ENCODE measurements around the gene LRRFIP2.

LRRFIP2 gene

DNA sequence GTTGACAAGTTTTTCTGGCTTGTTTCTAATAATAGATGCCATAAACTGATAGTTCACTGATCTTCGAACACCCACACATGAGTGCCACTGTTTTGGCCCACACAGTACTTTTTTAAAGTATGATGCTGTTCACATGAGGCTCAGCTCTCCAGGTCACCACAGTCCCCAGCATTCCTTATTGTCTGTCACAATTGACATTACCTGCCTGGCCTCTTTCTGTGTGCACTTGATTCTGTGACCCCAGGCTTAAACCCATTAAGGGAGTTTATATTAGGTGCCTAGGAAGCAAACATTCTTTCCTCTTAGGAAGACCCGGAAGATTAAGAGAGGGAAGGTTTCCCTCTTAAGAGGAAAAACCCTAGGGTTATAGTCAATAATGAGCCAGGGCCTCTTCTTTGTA lies 24.2 kb upstream of the LRRFIP2 start:
- ChIA-PET CTCF (no interaction called here), POLR2A (no interaction called here)
- TF ChIP-seq ELF4 (IDR thresholded peaks at IDR 0.05) = no peak
- TF ChIP-seq LEF1 (IDR thresholded peaks at IDR 0.05; ENCODE audit: borderline replicate concordance) = no peak
- TF ChIP-seq HDGF (IDR thresholded peaks at IDR 0.05; ENCODE audit: borderline replicate concordance) = no peak
- TF ChIP-seq FOXA1 (IDR thresholded peaks at IDR 0.05) = no peak
- TF ChIP-seq FOXK2 (IDR thresholded peaks at IDR 0.05) = no peak
- no peak for TF ChIP-seq CTBP1 (IDR thresholded peaks at IDR 0.05; ENCODE audit: borderline replicate concordance)
- TF ChIP-seq SP1 (IDR thresholded peaks at IDR 0.05) = no peak
- TF ChIP-seq ZNF384 (IDR thresholded peaks at IDR 0.05) = no peak
- TF ChIP-seq ARNT (IDR thresholded peaks at IDR 0.05) = no peak
- no peak for TF ChIP-seq SUZ12 (IDR thresholded peaks at IDR 0.05)
- no peak for TF ChIP-seq L3MBTL2 (conservative IDR thresholded peaks at IDR 0.05)
- TF ChIP-seq BHLHE40 (IDR thresholded peaks at IDR 0.05; ENCODE audit: borderline replicate concordance) = no peak
- DNase-seq (ENCODE audit: extremely low spot score) = no peak

DNA sequence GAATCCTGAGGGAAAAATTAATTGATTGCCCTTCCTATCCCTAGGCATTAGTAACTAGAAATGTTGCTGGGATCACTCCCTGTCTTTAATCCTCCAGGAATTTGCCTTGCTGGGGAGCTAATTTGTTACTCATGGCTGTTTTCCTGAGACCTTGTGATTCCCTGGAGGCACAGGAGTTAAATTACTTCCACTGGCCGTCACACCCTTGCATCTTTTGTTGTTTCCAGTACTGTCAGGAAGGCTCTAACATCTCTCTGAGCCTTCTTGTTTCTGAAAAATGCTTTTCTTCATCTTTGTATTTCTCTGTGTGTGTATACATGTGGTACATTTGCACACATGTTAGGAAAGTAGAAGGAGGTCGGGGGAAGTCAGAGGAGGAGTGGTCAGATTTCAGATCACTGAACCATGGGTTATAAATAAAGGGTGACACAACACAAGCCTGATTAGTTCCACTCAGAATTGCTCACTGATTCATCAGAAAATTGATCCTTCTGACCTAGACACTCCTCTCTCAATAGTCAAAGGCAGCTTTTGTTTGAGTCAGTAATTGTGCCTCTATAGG lies 23.5 kb upstream of the LRRFIP2 start:
- ChIA-PET CTCF (no interaction called here), POLR2A (no interaction called here)
- no peak for TF ChIP-seq ZNF384 (IDR thresholded peaks at IDR 0.05)
- no peak for TF ChIP-seq ELF4 (IDR thresholded peaks at IDR 0.05)
- no peak for TF ChIP-seq HDGF (IDR thresholded peaks at IDR 0.05; ENCODE audit: borderline replicate concordance)
- TF ChIP-seq LEF1 (IDR thresholded peaks at IDR 0.05; ENCODE audit: borderline replicate concordance) = no peak
- TF ChIP-seq NFRKB (IDR thresholded peaks at IDR 0.05) = no peak
- TF ChIP-seq L3MBTL2 (conservative IDR thresholded peaks at IDR 0.05) = no peak
- TF ChIP-seq SP1 (IDR thresholded peaks at IDR 0.05) = no peak
- TF ChIP-seq FOXM1 (IDR thresholded peaks at IDR 0.05; ENCODE audit: borderline replicate concordance) = no peak
- TF ChIP-seq, protein P1, sequence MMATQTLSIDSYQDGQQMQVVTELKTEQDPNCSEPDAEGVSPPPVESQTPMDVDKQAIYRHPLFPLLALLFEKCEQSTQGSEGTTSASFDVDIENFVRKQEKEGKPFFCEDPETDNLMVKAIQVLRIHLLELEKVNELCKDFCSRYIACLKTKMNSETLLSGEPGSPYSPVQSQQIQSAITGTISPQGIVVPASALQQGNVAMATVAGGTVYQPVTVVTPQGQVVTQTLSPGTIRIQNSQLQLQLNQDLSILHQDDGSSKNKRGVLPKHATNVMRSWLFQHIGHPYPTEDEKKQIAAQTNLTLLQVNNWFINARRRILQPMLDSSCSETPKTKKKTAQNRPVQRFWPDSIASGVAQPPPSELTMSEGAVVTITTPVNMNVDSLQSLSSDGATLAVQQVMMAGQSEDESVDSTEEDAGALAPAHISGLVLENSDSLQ (IDR thresholded peaks at IDR 0.05) = no peak
- no peak for TF ChIP-seq BHLHE40 (IDR thresholded peaks at IDR 0.05; ENCODE audit: borderline replicate concordance)
- no peak for TF ChIP-seq ARNT (IDR thresholded peaks at IDR 0.05)
- no peak for TF ChIP-seq FOXA1 (IDR thresholded peaks at IDR 0.05)
- DNase-seq (ENCODE audit: extremely low spot score) = no peak

DNA sequence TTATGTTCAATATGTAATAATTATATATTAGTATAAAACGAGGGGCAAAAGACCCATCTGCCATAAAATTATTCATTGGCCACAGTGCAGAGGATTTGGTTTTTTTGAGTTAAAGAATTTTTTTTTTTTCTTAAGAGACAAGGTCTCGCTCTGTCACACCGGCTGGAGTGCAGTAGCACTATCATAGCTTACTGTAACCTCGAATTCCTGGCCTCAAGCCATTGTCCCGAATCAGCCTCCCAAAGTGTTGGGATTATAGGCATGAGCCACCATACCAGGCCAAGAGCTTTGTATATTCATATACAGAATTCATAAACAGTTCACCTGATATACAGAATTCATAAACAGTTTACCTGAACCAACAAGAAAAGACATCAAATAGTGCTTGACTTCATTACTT lies 20.2 kb upstream of the LRRFIP2 start:
- TF ChIP-seq HDGF (IDR thresholded peaks at IDR 0.05; ENCODE audit: borderline replicate concordance) = no peak
- no peak for TF ChIP-seq SUZ12 (IDR thresholded peaks at IDR 0.05)
- TF ChIP-seq, protein P1 (IDR thresholded peaks at IDR 0.05) = no peak
- no peak for TF ChIP-seq FOXA1 (IDR thresholded peaks at IDR 0.05)
- no peak for TF ChIP-seq SP1 (IDR thresholded peaks at IDR 0.05)
- no peak for TF ChIP-seq TARDBP (IDR thresholded peaks at IDR 0.05)
- TF ChIP-seq ARNT (IDR thresholded peaks at IDR 0.05) = no peak
- no peak for TF ChIP-seq L3MBTL2 (conservative IDR thresholded peaks at IDR 0.05)
- no peak for TF ChIP-seq CTBP1 (IDR thresholded peaks at IDR 0.05; ENCODE audit: borderline replicate concordance)
- TF ChIP-seq LEF1 (IDR thresholded peaks at IDR 0.05; ENCODE audit: borderline replicate concordance) = no peak
- TF ChIP-seq FOXM1 (IDR thresholded peaks at IDR 0.05; ENCODE audit: borderline replicate concordance) = no peak
- TF ChIP-seq NFRKB (IDR thresholded peaks at IDR 0.05) = no peak
- TF ChIP-seq FOXK2 (IDR thresholded peaks at IDR 0.05) = no peak
- TF ChIP-seq ELF4 (IDR thresholded peaks at IDR 0.05) = no peak
- no peak for TF ChIP-seq BHLHE40 (IDR thresholded peaks at IDR 0.05; ENCODE audit: borderline replicate concordance)
- TF ChIP-seq ZNF384 (IDR thresholded peaks at IDR 0.05) = no peak
- DNase-seq (ENCODE audit: extremely low spot score) = no peak
- ChIA-PET POLR2A (no interaction called here), CTCF (no interaction called here)

DNA sequence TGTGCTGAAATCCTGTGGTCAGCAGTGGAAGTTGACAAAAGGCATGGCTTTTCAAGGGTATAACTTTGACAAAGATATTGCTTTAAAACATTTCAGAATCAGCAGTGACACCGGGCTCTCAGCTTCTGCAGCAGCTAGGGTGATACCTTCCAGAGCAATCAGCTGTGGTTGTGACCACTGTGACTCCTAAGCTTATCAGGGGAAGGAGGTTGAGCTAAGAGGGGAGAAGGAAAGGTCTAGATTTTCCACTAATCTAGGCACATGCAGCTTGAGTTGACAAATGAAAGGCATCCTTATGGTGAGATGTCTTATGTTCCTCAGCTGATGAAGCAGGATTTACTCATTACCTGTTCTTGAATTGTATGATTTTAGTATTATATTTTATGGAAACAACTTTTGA lies 16.3 kb upstream of the LRRFIP2 start:
- POLR2A ChIA-PET = no interaction called here
- TF ChIP-seq NFRKB (IDR thresholded peaks at IDR 0.05) = no peak
- TF ChIP-seq, protein P1 (IDR thresholded peaks at IDR 0.05) = no peak
- TF ChIP-seq SUZ12 (IDR thresholded peaks at IDR 0.05) = no peak
- no peak for TF ChIP-seq BHLHE40 (IDR thresholded peaks at IDR 0.05; ENCODE audit: borderline replicate concordance)
- no peak for TF ChIP-seq SP1 (IDR thresholded peaks at IDR 0.05)
- TF ChIP-seq HDGF (IDR thresholded peaks at IDR 0.05; ENCODE audit: borderline replicate concordance) = no peak
- no peak for TF ChIP-seq LEF1 (IDR thresholded peaks at IDR 0.05; ENCODE audit: borderline replicate concordance)
- TF ChIP-seq CTBP1 (IDR thresholded peaks at IDR 0.05; ENCODE audit: borderline replicate concordance) = no peak
- TF ChIP-seq L3MBTL2 (conservative IDR thresholded peaks at IDR 0.05) = no peak
- no peak for TF ChIP-seq FOXK2 (IDR thresholded peaks at IDR 0.05)
- no peak for DNase-seq (ENCODE audit: extremely low spot score)
- CTCF ChIA-PET = no interaction called here

DNA sequence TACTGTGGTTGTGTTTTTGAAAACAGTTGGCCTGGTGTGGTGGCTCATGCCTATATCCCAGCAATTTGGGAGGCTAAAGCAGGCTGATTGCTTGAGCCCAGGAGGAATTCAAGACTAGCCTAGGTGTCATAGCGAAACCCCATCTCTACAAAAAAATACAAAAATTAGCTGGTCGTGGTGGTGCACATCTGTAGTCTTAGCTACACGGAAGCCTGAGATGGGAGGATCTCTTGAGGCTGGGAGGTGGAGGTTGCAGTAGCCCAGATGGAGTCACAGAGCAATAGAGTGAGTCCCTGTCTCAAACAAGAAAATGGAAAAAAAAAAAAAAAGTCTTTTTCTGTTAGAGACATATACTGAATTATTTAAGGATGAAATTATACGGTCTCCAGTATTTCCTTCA lies 14.7 kb upstream of the LRRFIP2 start:
- ChIA-PET CTCF (no interaction called here), POLR2A (no interaction called here)
- TF ChIP-seq ELF4 (IDR thresholded peaks at IDR 0.05) (no peak), ARNT (IDR thresholded peaks at IDR 0.05) (no peak), LEF1 (IDR thresholded peaks at IDR 0.05; ENCODE audit: borderline replicate concordance) (no peak), FOXK2 (IDR thresholded peaks at IDR 0.05) (no peak), NFRKB (IDR thresholded peaks at IDR 0.05) (no peak), L3MBTL2 (conservative IDR thresholded peaks at IDR 0.05) (no peak), SUZ12 (IDR thresholded peaks at IDR 0.05) (no peak), FOXA1 (IDR thresholded peaks at IDR 0.05) (no peak), ZNF384 (IDR thresholded peaks at IDR 0.05) (no peak), TARDBP (IDR thresholded peaks at IDR 0.05) (no peak), SP1 (IDR thresholded peaks at IDR 0.05) (no peak), CTBP1 (IDR thresholded peaks at IDR 0.05; ENCODE audit: borderline replicate concordance) (no peak), BHLHE40 (IDR thresholded peaks at IDR 0.05; ENCODE audit: borderline replicate concordance) (no peak), FOXM1 (IDR thresholded peaks at IDR 0.05; ENCODE audit: borderline replicate concordance) (no peak), HDGF (IDR thresholded peaks at IDR 0.05; ENCODE audit: borderline replicate concordance) (no peak)
- TF ChIP-seq, protein P1 (IDR thresholded peaks at IDR 0.05) = no peak
- DNase-seq (ENCODE audit: extremely low spot score) = no peak
